Measurements from ENCODE around the gene CSTA.

Gene CSTA

GRCh38 chr3:122294359-122294758 is 30.7 kb upstream of the CSTA start:
- Histone ChIP-seq H2BK12ac (ENCODE audit: low read length) (no peak overlapping the region), H4K8ac (ENCODE audit: low read depth, low read length) (no peak overlapping the region), H3K18ac (ENCODE audit: low read length) (no peak overlapping the region), H3K9ac (ENCODE audit: low read depth, low read length, poor library complexity) (no peak overlapping the region), H2BK120ac (ENCODE audit: low read depth, low read length) (no peak overlapping the region), H4K91ac (ENCODE audit: low read depth, low read length, poor library complexity) (no peak overlapping the region), H3K79me1 (ENCODE audit: low read depth, low read length) (no peaks in the 10 kb centered on the region), H3K9me3 (replicated peaks in 1 of 2; ENCODE audit: control insufficient read depth in 2 of 2, insufficient read depth in 1 of 2, low read depth in 1 of 2, low read length in 2 of 2) (no peaks in the 10 kb centered on the region), H3K4me2 (ENCODE audit: insufficient read depth, low read length, poor library complexity, severe bottlenecking) (no peak overlapping the region), H3K27me3 (ENCODE audit: control insufficient read depth in 3 of 3, insufficient read depth in 3 of 3, low read depth in 1 of 3, low read length in 3 of 3) (peaks cover 0 to 17% (median 0%) of the 10 kb centered on the region in 3 experiments), H3K23ac (ENCODE audit: low read depth, low read length, poor library complexity) (no peak overlapping the region), H3K36me3 (replicated peaks in 1 of 2; ENCODE audit: control insufficient read depth in 2 of 2, insufficient read depth in 2 of 2, low read length in 2 of 2) (no peaks in the 10 kb centered on the region), H3K4me1 (ENCODE audit: control insufficient read depth in 2 of 2, insufficient read depth in 1 of 2, low read depth in 1 of 2, low read length in 2 of 2) (no peaks in the 10 kb centered on the region), H2BK15ac (ENCODE audit: low read length) (no peak overlapping the region), H3K27ac (replicated peaks; ENCODE audit: low read length) (no peak overlapping the region), H3K4ac (ENCODE audit: low read length) (no peak overlapping the region), H2BK5ac (ENCODE audit: low read length) (no peak overlapping the region), H3K4me3 (ENCODE audit: low read length in 2 of 2) (no peak overlapping the region), H2AFZ (ENCODE audit: low read length) (no peak overlapping the region), H3K14ac (ENCODE audit: low read length) (no peak overlapping the region), H2AK5ac (ENCODE audit: low read depth, low read length) (no peak overlapping the region)
- DNase-seq (ENCODE audit: low spot score), result no peak
- no CpG with 5 or more reads among the region's 6 CpGs for WGBS, 2 donors (ENCODE audit: extremely low coverage in 2 of 2, insufficient read length in 2 of 2, insufficient replicate concordance in 1 of 2)

GRCh38 chr3:122295266-122296062 is 29.6 kb upstream of the CSTA start:
- no peaks in the 10 kb centered on the region for H3K79me1 ChIP-seq (ENCODE audit: low read depth, low read length)
- no peak overlapping the region for H2BK120ac ChIP-seq (ENCODE audit: low read depth, low read length)
- peaks cover 0 to 17% (median 0%) of the 10 kb centered on the region in 3 experiments for H3K27me3 ChIP-seq (ENCODE audit: control insufficient read depth in 3 of 3, insufficient read depth in 3 of 3, low read depth in 1 of 3, low read length in 3 of 3)
- no peaks in the 10 kb centered on the region for H3K4me1 ChIP-seq (ENCODE audit: control insufficient read depth in 2 of 2, insufficient read depth in 1 of 2, low read depth in 1 of 2, low read length in 2 of 2)
- no peak overlapping the region for H4K8ac ChIP-seq (ENCODE audit: low read depth, low read length)
- H3K14ac ChIP-seq (ENCODE audit: low read length), result no peak overlapping the region
- DNase-seq (ENCODE audit: low spot score), result no peak
- H3K36me3 ChIP-seq (replicated peaks in 1 of 2; ENCODE audit: control insufficient read depth in 2 of 2, insufficient read depth in 2 of 2, low read length in 2 of 2), result no peaks in the 10 kb centered on the region
- H3K4me2 ChIP-seq (ENCODE audit: insufficient read depth, low read length, poor library complexity, severe bottlenecking), result no peak overlapping the region
- H2AFZ ChIP-seq (ENCODE audit: low read length), result no peak overlapping the region
- no CpG with 5 or more reads among the region's 5 CpGs for WGBS, 2 donors (ENCODE audit: extremely low coverage in 2 of 2, insufficient read length in 2 of 2, insufficient replicate concordance in 1 of 2)
- H3K9ac ChIP-seq (ENCODE audit: low read depth, low read length, poor library complexity), result no peak overlapping the region
- H3K23ac ChIP-seq (ENCODE audit: low read depth, low read length, poor library complexity), result no peak overlapping the region
- no peak overlapping the region for H2BK5ac ChIP-seq (ENCODE audit: low read length)
- H4K91ac ChIP-seq (ENCODE audit: low read depth, low read length, poor library complexity), result no peak overlapping the region
- H2BK15ac ChIP-seq (ENCODE audit: low read length), result no peak overlapping the region
- no peak overlapping the region for H3K27ac ChIP-seq (replicated peaks; ENCODE audit: low read length)
- no peak overlapping the region for H2AK5ac ChIP-seq (ENCODE audit: low read depth, low read length)
- H3K4ac ChIP-seq (ENCODE audit: low read length), result no peak overlapping the region
- H2BK12ac ChIP-seq (ENCODE audit: low read length), result no peak overlapping the region
- H3K9me3 ChIP-seq (replicated peaks in 1 of 2; ENCODE audit: control insufficient read depth in 2 of 2, insufficient read depth in 1 of 2, low read depth in 1 of 2, low read length in 2 of 2), result no peaks in the 10 kb centered on the region
- no peak overlapping the region for H3K18ac ChIP-seq (ENCODE audit: low read length)
- H3K4me3 ChIP-seq (ENCODE audit: low read length in 2 of 2), result no peak overlapping the region

- no peak overlapping the region for H3K14ac ChIP-seq (ENCODE audit: low read length)
- H3K9me3 ChIP-seq (replicated peaks in 1 of 2; ENCODE audit: control insufficient read depth in 2 of 2, insufficient read depth in 1 of 2, low read depth in 1 of 2, low read length in 2 of 2), result no peaks in the 10 kb centered on the region
- DNase-seq (ENCODE audit: low spot score), result no peak
- no peak overlapping the region for H3K9ac ChIP-seq (ENCODE audit: low read depth, low read length, poor library complexity)
- WGBS, 2 donors (ENCODE audit: extremely low coverage in 2 of 2, insufficient read length in 2 of 2, insufficient replicate concordance in 1 of 2), result no CpG with 5 or more reads among the region's 2 CpGs
- H4K8ac ChIP-seq (ENCODE audit: low read depth, low read length), result no peak overlapping the region
- H2BK12ac ChIP-seq (ENCODE audit: low read length), result no peak overlapping the region
- no peak overlapping the region for H3K4me3 ChIP-seq (ENCODE audit: low read length in 2 of 2)
- no peak overlapping the region for H2BK120ac ChIP-seq (ENCODE audit: low read depth, low read length)
- no peak overlapping the region for H3K4me2 ChIP-seq (ENCODE audit: insufficient read depth, low read length, poor library complexity, severe bottlenecking)
- H2BK15ac ChIP-seq (ENCODE audit: low read length), result no peak overlapping the region
- no peak overlapping the region for H3K27ac ChIP-seq (replicated peaks; ENCODE audit: low read length)
- H3K4ac ChIP-seq (ENCODE audit: low read length), result no peak overlapping the region
- H3K27me3 ChIP-seq (ENCODE audit: control insufficient read depth in 3 of 3, insufficient read depth in 3 of 3, low read depth in 1 of 3, low read length in 3 of 3), result peaks cover 0 to 12% (median 0%) of the 10 kb centered on the region in 3 experiments
- no peaks in the 10 kb centered on the region for H3K36me3 ChIP-seq (replicated peaks in 1 of 2; ENCODE audit: control insufficient read depth in 2 of 2, insufficient read depth in 2 of 2, low read length in 2 of 2)
- H3K18ac ChIP-seq (ENCODE audit: low read length), result no peak overlapping the region
- H3K23ac ChIP-seq (ENCODE audit: low read depth, low read length, poor library complexity), result no peak overlapping the region
- no peaks in the 10 kb centered on the region for H3K4me1 ChIP-seq (ENCODE audit: control insufficient read depth in 2 of 2, insufficient read depth in 1 of 2, low read depth in 1 of 2, low read length in 2 of 2)
- no peaks in the 10 kb centered on the region for H3K79me1 ChIP-seq (ENCODE audit: low read depth, low read length)
- no peak overlapping the region for H4K91ac ChIP-seq (ENCODE audit: low read depth, low read length, poor library complexity)
- H2AFZ ChIP-seq (ENCODE audit: low read length), result no peak overlapping the region
- H2AK5ac ChIP-seq (ENCODE audit: low read depth, low read length), result no peak overlapping the region
- no peak overlapping the region for H2BK5ac ChIP-seq (ENCODE audit: low read length)
These were observed 26.8 kb upstream of the CSTA start for GRCh38 chr3:122298239-122298638.

DNA sequence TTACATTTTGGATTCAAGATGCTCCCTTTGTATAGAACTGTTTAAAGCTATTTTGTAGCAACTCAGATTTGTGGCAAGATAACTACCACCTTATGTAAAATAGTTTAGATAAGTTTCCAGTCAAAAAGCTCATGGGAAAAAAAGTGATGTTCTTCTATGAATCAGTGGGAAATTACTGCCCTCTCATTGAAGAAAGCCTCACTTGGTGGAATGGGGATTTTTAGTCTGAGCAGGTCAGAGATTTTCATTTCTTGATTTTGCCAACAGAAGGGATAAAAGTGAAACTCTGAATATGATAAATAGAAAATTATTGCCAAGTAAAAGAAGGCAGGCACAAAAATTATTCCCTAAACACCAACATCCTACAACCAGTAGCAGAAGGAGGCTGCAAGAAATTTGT is 25.8 kb upstream of the CSTA start:
- Histone ChIP-seq H3K4ac (ENCODE audit: low read length) (no peak overlapping the region), H2BK120ac (ENCODE audit: low read depth, low read length) (no peak overlapping the region), H2AFZ (ENCODE audit: low read length) (no peak overlapping the region), H3K9ac (ENCODE audit: low read depth, low read length, poor library complexity) (no peak overlapping the region), H3K27me3 (ENCODE audit: control insufficient read depth in 3 of 3, insufficient read depth in 3 of 3, low read depth in 1 of 3, low read length in 3 of 3) (peaks cover 0 to 7% (median 0%) of the 10 kb centered on the region in 3 experiments), H3K4me3 (ENCODE audit: low read length in 2 of 2) (no peak overlapping the region), H3K27ac (replicated peaks; ENCODE audit: low read length) (no peak overlapping the region), H2BK12ac (ENCODE audit: low read length) (no peak overlapping the region), H4K8ac (ENCODE audit: low read depth, low read length) (no peak overlapping the region), H3K23ac (ENCODE audit: low read depth, low read length, poor library complexity) (no peak overlapping the region), H3K79me1 (ENCODE audit: low read depth, low read length) (no peaks in the 10 kb centered on the region), H3K4me1 (ENCODE audit: control insufficient read depth in 2 of 2, insufficient read depth in 1 of 2, low read depth in 1 of 2, low read length in 2 of 2) (no peaks in the 10 kb centered on the region), H3K14ac (ENCODE audit: low read length) (no peak overlapping the region), H3K9me3 (replicated peaks in 1 of 2; ENCODE audit: control insufficient read depth in 2 of 2, insufficient read depth in 1 of 2, low read depth in 1 of 2, low read length in 2 of 2) (no peaks in the 10 kb centered on the region), H3K4me2 (ENCODE audit: insufficient read depth, low read length, poor library complexity, severe bottlenecking) (no peak overlapping the region), H4K91ac (ENCODE audit: low read depth, low read length, poor library complexity) (no peak overlapping the region), H2AK5ac (ENCODE audit: low read depth, low read length) (no peak overlapping the region), H3K36me3 (replicated peaks in 1 of 2; ENCODE audit: control insufficient read depth in 2 of 2, insufficient read depth in 2 of 2, low read length in 2 of 2) (no peaks in the 10 kb centered on the region), H2BK5ac (ENCODE audit: low read length) (no peak overlapping the region), H3K18ac (ENCODE audit: low read length) (no peak overlapping the region), H2BK15ac (ENCODE audit: low read length) (no peak overlapping the region)
- no peak for DNase-seq (ENCODE audit: low spot score)
